Ascending aorta (tissue), 2 donors: ENCODE data around the gene ATRNL1. TPM values are rescaled to one million over a fixed set of nuclear protein-coding genes. Genes with fewer than 3 reads are reported as not detected.
A peak's percentile ranks its signal among the peaks of the same experiment; 100 is the strongest.

Experiments used
- DNase-seq, 2 donors: peaks; one replicate each; pipeline ENCODE4 v3.0.0-alpha.2; 2019; ENCODE audit warnings: low spot score in 2 of 2
- H3K27ac ChIP-seq, 2 donors: fragments of 200-600 bp; sonication (generic); one replicate each; pipeline ENCODE4 v1.5.1; 2016 to 2017; ENCODE audit warnings: mild to moderate bottlenecking in 1 of 2
- H3K27me3 ChIP-seq: fragments of 200-600 bp; sonication (generic); one replicate; pipeline ENCODE4 v1.5.1; 2017
- H3K36me3 ChIP-seq, 2 donors: fragments of 200-600 bp; sonication (generic); one replicate each; pipeline ENCODE4 v1.5.1; 2016
- H3K4me1 ChIP-seq, 2 donors: fragments of 200-600 bp; sonication (generic); one replicate each; pipeline ENCODE4 v1.5.1; 2016 to 2017; ENCODE audit warnings: mild to moderate bottlenecking in 1 of 2
- H3K4me3 ChIP-seq, 2 donors: fragments of 200-600 bp; sonication (generic); one replicate each; pipeline ENCODE4 v1.5.1; 2016 to 2017; ENCODE audit warnings: mild to moderate bottlenecking in 1 of 2
- H3K9me3 ChIP-seq, 2 donors: fragments of 200-600 bp; sonication (generic); one replicate each; pipeline ENCODE4 v1.5.1; 2016
- intact Hi-C: fragments of 100-400 bp; cut with DNase I; formaldehyde crosslinking; loops from one replicate; pipeline ENCODE4 v1.15.1; 2023
- total RNA-seq: library from RNA; depleted of rRNA; stranded (reverse); fragments of >200 nt; gene quantifications from one replicate; pipeline ENCODE4 v1.1.0, GENCODE V29; 2016
- TF ChIP-seq, protein P1 (sequence below), 3 experiments: fragments of 200-600 bp in 2 of 3; fragments of 450-650 bp in 1 of 3; sonication (generic) in 2 of 3; IDR thresholded peaks; one replicate each; pipeline ENCODE4 v1.5.1; 2016 to 2019; ENCODE audit warnings: antibody characterized with exemption in 3 of 3, mild to moderate bottlenecking in 1 of 3, moderate library complexity in 1 of 3

ATRNL1 gene
- total RNA-seq, 1 donor from 2014 or later = 15.4 TPM

DNA sequence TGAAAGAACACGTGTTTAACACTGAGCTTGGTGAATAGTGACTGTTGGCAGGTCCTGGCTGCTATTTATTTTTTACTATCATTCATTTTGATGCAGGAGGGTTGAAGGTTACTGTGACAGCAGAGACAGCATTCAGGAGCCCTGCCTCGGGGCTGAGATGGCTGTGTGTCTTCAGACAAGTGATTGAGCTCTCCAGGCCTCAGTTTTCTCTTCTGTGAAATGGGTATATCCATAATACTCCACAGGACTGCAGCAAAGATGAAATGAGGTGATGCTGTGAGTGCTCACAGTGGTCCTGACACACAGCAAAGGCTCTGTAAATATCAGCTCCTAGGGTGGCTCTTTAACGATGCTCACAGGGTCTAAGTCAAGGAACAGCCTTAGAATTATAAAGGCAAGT is 884.7 kb downstream of the ATRNL1 start:
- Histone ChIP-seq H3K27me3 (no peaks in the 10 kb centered on the region), H3K36me3 (no peaks in the 10 kb centered on the region), H3K4me1 (peaks cover 0 to 6% of the 10 kb centered on the region in 2 donors), H3K9me3 (no peaks in the 10 kb centered on the region), H3K27ac (no peak overlapping the region), H3K4me3 (no peak overlapping the region)
- TF ChIP-seq, protein P1, sequence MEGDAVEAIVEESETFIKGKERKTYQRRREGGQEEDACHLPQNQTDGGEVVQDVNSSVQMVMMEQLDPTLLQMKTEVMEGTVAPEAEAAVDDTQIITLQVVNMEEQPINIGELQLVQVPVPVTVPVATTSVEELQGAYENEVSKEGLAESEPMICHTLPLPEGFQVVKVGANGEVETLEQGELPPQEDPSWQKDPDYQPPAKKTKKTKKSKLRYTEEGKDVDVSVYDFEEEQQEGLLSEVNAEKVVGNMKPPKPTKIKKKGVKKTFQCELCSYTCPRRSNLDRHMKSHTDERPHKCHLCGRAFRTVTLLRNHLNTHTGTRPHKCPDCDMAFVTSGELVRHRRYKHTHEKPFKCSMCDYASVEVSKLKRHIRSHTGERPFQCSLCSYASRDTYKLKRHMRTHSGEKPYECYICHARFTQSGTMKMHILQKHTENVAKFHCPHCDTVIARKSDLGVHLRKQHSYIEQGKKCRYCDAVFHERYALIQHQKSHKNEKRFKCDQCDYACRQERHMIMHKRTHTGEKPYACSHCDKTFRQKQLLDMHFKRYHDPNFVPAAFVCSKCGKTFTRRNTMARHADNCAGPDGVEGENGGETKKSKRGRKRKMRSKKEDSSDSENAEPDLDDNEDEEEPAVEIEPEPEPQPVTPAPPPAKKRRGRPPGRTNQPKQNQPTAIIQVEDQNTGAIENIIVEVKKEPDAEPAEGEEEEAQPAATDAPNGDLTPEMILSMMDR (IDR thresholded peaks at IDR 0.05) = no peak
- intact Hi-C loops = no loop called here
- no peak for DNase-seq

DNA sequence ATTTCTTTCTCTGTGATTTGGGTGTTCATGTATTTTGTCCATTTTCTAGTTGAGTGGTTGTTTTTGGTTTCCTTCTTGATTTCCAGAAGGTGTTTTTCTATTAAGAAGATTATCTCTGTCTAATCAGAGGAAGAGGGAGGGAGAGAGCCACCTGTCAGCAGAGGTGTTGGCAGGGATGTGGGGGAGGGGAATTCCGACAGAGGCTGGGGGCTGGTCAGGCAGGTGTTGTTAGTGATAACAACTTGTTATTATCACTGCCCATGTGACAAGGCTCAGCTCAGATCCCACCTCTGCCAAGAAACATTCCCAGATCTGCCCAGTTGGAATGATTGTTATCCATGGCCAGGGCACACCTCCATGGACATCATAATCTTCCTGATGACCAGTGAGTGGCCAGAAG is 886.4 kb downstream of the ATRNL1 start:
- Histone ChIP-seq H3K27me3 (no peaks in the 10 kb centered on the region), H3K36me3 (no peaks in the 10 kb centered on the region), H3K4me3 (no peak overlapping the region), H3K9me3 (no peaks in the 10 kb centered on the region), H3K27ac (no peak overlapping the region), H3K4me1 (peaks cover 0 to 6% of the 10 kb centered on the region in 2 donors)
- intact Hi-C loops = no loop called here
- TF ChIP-seq, protein P1 (IDR thresholded peaks at IDR 0.05) = no peak
- no peak for DNase-seq

DNA sequence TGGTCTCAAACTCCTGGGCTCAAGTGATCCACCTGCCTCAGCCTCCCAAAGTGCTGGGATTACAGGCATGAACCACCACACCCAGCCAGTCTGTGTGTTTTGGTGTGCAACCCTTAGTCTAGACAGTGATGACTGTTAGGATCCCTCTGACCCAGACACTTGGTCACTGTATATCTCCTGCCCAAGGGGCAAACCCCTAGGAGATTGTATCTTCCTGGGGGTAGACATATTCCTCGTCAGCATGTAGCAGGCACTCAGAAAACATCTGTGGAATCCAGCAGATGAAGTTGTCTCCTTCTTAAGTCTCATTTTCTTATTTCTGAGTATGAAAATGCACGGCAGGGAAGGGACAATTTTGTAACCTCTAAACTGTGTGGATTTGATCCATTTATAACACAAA is 887.3 kb downstream of the ATRNL1 start:
- Histone ChIP-seq H3K27me3 (no peaks in the 10 kb centered on the region), H3K36me3 (no peaks in the 10 kb centered on the region), H3K4me3 (peak overlapping the region in 1 of 2 donors; percentile 49), H3K27ac (no peak overlapping the region), H3K9me3 (no peaks in the 10 kb centered on the region), H3K4me1 (peaks cover 0 to 6% of the 10 kb centered on the region in 2 donors)
- TF ChIP-seq, protein P1 (IDR thresholded peaks at IDR 0.05) = no peak
- intact Hi-C loops = no loop called here
- no peak for DNase-seq

DNA sequence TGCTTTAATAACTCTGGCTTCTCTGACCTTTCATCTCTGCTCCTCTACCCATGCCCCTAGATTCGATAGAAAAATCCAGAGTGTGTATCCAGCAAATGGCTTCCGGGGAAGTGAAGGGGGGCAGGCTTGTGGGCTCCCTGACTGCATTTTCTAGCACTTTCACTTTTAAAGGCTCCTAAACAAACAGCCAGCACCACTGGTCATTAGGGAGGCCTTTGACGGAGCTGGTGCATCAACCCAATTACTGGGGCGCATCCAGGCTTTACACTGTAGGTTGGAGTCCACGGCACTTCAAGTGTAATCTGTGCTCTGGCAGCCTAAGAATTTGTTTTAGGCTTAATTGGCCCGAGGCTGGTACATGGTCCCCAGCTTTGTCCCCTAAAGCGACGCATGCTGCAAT is 887.9 kb downstream of the ATRNL1 start:
- peak overlapping the region in 1 of 2 donors; percentile 49 for H3K4me3 ChIP-seq
- H3K4me1 ChIP-seq = peaks cover 0 to 6% of the 10 kb centered on the region in 2 donors
- DNase-seq = no peak
- H3K27ac ChIP-seq = no peak overlapping the region
- intact Hi-C loops = no loop called here
- no peaks in the 10 kb centered on the region for H3K9me3 ChIP-seq
- H3K36me3 ChIP-seq = no peaks in the 10 kb centered on the region
- H3K27me3 ChIP-seq = no peaks in the 10 kb centered on the region
- TF ChIP-seq, protein P1 (IDR thresholded peaks at IDR 0.05) = no peak

DNA sequence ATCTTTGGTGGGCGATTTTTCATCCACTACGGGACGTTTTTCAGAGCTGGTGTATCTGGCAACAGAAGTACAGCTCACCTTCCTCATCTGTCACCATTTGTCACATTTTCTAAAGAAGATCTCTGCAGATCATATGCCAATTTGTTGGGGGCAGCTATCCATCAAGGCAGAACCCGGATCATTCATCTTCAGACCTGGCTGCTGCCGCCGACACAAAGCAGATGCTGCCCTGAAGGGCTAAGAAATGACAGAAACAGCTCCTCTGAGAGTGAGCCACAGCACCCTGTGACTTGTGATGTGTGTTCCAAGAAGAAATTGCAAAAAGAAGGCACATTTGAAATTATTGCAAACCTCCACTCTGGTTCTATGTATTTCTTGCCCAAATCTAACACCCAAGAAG is 888.9 kb downstream of the ATRNL1 start:
- Histone ChIP-seq H3K4me1 (peaks cover 0 to 6% of the 10 kb centered on the region in 2 donors), H3K27ac (no peak overlapping the region), H3K9me3 (no peaks in the 10 kb centered on the region), H3K36me3 (no peaks in the 10 kb centered on the region), H3K4me3 (no peak overlapping the region), H3K27me3 (no peaks in the 10 kb centered on the region)
- intact Hi-C loops = no loop called here
- no peak for DNase-seq
- TF ChIP-seq, protein P1 (IDR thresholded peaks at IDR 0.05) = no peak

DNA sequence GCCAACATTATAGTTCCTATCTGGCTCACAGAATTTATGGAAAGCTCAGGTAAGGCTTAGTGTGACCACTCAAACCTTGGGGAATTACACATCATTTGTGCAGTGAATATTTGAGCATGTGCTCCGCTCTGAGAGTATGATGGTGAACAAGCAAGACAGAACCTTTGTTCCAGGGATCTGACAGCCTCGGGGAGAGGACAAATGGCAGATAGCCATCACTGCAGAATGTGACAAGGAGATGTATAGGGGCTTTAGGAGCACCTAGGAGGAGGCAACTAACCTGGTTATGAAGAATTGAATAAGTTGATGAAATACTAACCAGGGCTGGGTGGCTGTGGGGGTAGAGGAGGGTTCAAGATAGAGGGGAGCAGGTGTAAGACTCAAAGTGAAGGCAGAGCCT is 889.4 kb downstream of the ATRNL1 start:
- intact Hi-C loops = no loop called here
- H3K36me3 ChIP-seq = no peaks in the 10 kb centered on the region
- peaks cover 0 to 6% of the 10 kb centered on the region in 2 donors for H3K4me1 ChIP-seq
- H3K27me3 ChIP-seq = no peaks in the 10 kb centered on the region
- no peak for DNase-seq
- no peak overlapping the region for H3K27ac ChIP-seq
- H3K9me3 ChIP-seq = no peaks in the 10 kb centered on the region
- TF ChIP-seq, protein P1 (IDR thresholded peaks at IDR 0.05) = no peak
- H3K4me3 ChIP-seq = no peak overlapping the region
